K562 (cell line): Measurements from ENCODE around the gene ZDHHC8. TPM values are rescaled to one million over a fixed set of nuclear protein-coding genes. Genes with fewer than 3 reads are reported as not detected.
A peak's percentile ranks its signal among the peaks of the same experiment; 100 is the strongest.

ENCODE experiments used
- ATAC-seq: fragments of 200-7000 bp; cut with Tn5 transposase; 3 replicates; pipeline ENCODE4 v1.9.1; 2020; ENCODE audit warnings: moderate library complexity
- BruUV-seq: library from RNA; stranded (reverse); fragments of 400-500 nt; replicated peaks from 2 replicates; lab custom pipeline; 2021; lab: Mats Ljungman, UMichigan
- CTCF ChIA-PET: fragments of 300-600 bp; formaldehyde crosslinking; extraction: SDS; loops from one replicate; lab custom pipeline; 2021; ENCODE audit warnings: low intra/inter-chr PET ratio; lab: Yijun Ruan, JAX
- POLR2A ChIA-PET: fragments of 300-600, 350-650 bp; sonication (Branson Sonifier 250); formaldehyde crosslinking; extraction: SDS; loops from one replicate; lab custom pipeline; 2021; ENCODE audit warnings: antibody characterized with exemption, inconsistent platforms; lab: Yijun Ruan, JAX
- DNase-seq, 4 experiments: peaks; one replicate each; pipeline versions ENCODE4 v3.0.0 to v3.0.0-alpha.2; 2011 to 2018; ENCODE audit warnings: low spot score in 3 of 4, mixed read lengths in 3 of 4; ENCODE audit errors: extremely low read depth in 1 of 4
- FAIRE-seq: peaks from 2 replicates; lab custom pipeline; 2011; peaks lifted over from hg19 to GRCh38; lab: Jason Lieb, UNC
- H2AFZ ChIP-seq: 2 replicates; pipeline ENCODE4 v1.6.0; 2011; ENCODE audit warnings: low read depth, low read length, control low read depth, inconsistent platforms
- H3K27ac ChIP-seq: fragments of 200-600 bp; 3 replicates; pipeline ENCODE4 v1.8.0; 2011; ENCODE audit warnings: low read depth, mild to moderate bottlenecking, control low read depth, inconsistent platforms, low read length, moderate library complexity, mixed read lengths; ENCODE audit errors: extremely low read depth
- H3K27me3 ChIP-seq, 2 experiments: fragments of 300-600 bp in 1 of 2; 2 replicates in 1 of 2; 3 replicates in 1 of 2; pipeline versions ENCODE4 v1.6.0 to v1.8.0; 2011; ENCODE audit warnings: inconsistent platforms in 2 of 2, low read length in 2 of 2, mild to moderate bottlenecking in 1 of 2, mixed read lengths in 1 of 2, moderate library complexity in 1 of 2; ENCODE audit not compliant: control insufficient read depth in 2 of 2, insufficient read depth in 2 of 2
- H3K36me3 ChIP-seq: fragments of 300-600 bp; 3 replicates; pipeline ENCODE4 v1.8.0; 2011; ENCODE audit warnings: mild to moderate bottlenecking, low read length, inconsistent platforms; ENCODE audit not compliant: control insufficient read depth, insufficient read depth
- H3K4me1 ChIP-seq, 2 experiments: fragments of 200-600 bp in 1 of 2; replicated peaks in 1 of 2; 2 replicates in 1 of 2; 3 replicates in 1 of 2; pipeline versions ENCODE4 v1.5.1 to v1.8.0; 2011; ENCODE audit warnings: inconsistent platforms in 2 of 2, low read length in 2 of 2, mild to moderate bottlenecking in 1 of 2, mixed read lengths in 1 of 2, moderate library complexity in 1 of 2; ENCODE audit not compliant: control insufficient read depth in 2 of 2, insufficient read depth in 2 of 2
- H3K4me2 ChIP-seq: 2 replicates; pipeline ENCODE4 v1.6.1; 2011; ENCODE audit warnings: low read length, control low read depth, inconsistent platforms, mixed read lengths; ENCODE audit not compliant: insufficient read depth
- H3K4me3 ChIP-seq: fragments of 200-600 bp; sonication (generic), shearing (Covaris generic); 2 replicates; pipeline ENCODE4 v1.5.1; 2016; ENCODE audit warnings: control low read depth, inconsistent platforms
- H3K79me2 ChIP-seq: fragments of 200-600 bp; 3 replicates; pipeline ENCODE4 v1.8.0; 2011; ENCODE audit warnings: low read length, inconsistent platforms; ENCODE audit not compliant: control insufficient read depth, insufficient read depth
- H3K9ac ChIP-seq, 2 experiments: 2 replicates each; pipeline versions ENCODE4 v1.6.0 to v1.6.1; 2011; ENCODE audit warnings: low read depth in 2 of 2, low read length in 2 of 2, control low read depth in 1 of 2, inconsistent platforms in 1 of 2, mild to moderate bottlenecking in 1 of 2, mixed read lengths in 1 of 2; ENCODE audit not compliant: insufficient read depth in 1 of 2
- H3K9me1 ChIP-seq: one replicate; pipeline ENCODE4 v1.6.0; 2011; ENCODE audit warnings: inconsistent platforms, mild to moderate bottlenecking, low read length, moderate library complexity; ENCODE audit not compliant: control insufficient read depth, insufficient read depth
- H3K9me3 ChIP-seq: replicated peaks from 2 replicates; pipeline ENCODE4 v1.5.1; 2011; ENCODE audit warnings: low read depth, low read length, inconsistent platforms; ENCODE audit not compliant: control insufficient read depth, insufficient read depth
- H4K20me1 ChIP-seq: replicated peaks from 2 replicates; pipeline ENCODE4 v1.6.1; 2011; ENCODE audit warnings: low read length, inconsistent platforms, mixed read lengths; ENCODE audit not compliant: control insufficient read depth, insufficient read depth
- BRF1 ChIP-seq: IDR thresholded peaks from 3 replicates; pipeline ENCODE4 v1.6.1; 2011; ENCODE audit warnings: borderline replicate concordance, mild to moderate bottlenecking; ENCODE audit not compliant: insufficient read length; ENCODE audit errors: extremely low read depth
- HSF4 ChIP-seq: fragments of 250-450 bp; sonication (Bioruptor Pico); IDR thresholded peaks from 2 replicates; pipeline ENCODE4 v2.1.2; 2022; ENCODE audit warnings: mild to moderate bottlenecking, moderate library complexity, borderline replicate concordance
- IRF2 ChIP-seq: sonication (generic); formaldehyde crosslinking; IDR thresholded peaks from 2 replicates; pipeline ENCODE4 v1.8.1; 2022; ENCODE audit warnings: mild to moderate bottlenecking, missing genetic modification reagents
- JUND ChIP-seq, 2 experiments: IDR thresholded peaks; 2 replicates in 1 of 2; 3 replicates in 1 of 2; pipeline ENCODE4 v1.6.1; 2011; ENCODE audit warnings: borderline replicate concordance in 2 of 2, low read depth in 2 of 2, low read length in 2 of 2, improper control_type of control experiment in 1 of 2, missing biosample characterization in 1 of 2, missing genetic modification characterization in 1 of 2, missing genetic modification reagents in 1 of 2
- MED1 ChIP-seq: sonication (generic); formaldehyde crosslinking; IDR thresholded peaks from 2 replicates; pipeline ENCODE4 v1.8.1; 2023; ENCODE audit warnings: missing genetic modification reagents, borderline replicate concordance
- MIER1 ChIP-seq: fragments of 450-650 bp; IDR thresholded peaks from 2 replicates; pipeline ENCODE4 v1.6.1; 2016; ENCODE audit warnings: antibody characterized with exemption, mild to moderate bottlenecking, low read depth
- NFATC3 ChIP-seq: fragments of 450-650 bp; IDR thresholded peaks from 2 replicates; pipeline ENCODE4 v1.6.1; 2017; ENCODE audit warnings: mild to moderate bottlenecking
- PML ChIP-seq: IDR thresholded peaks from 2 replicates; pipeline ENCODE4 v1.6.1; 2012; ENCODE audit warnings: low read length, inconsistent platforms
- POLR2A ChIP-seq: fragments of 450-650 bp; conservative IDR thresholded peaks from 2 replicates; pipeline ENCODE4 v1.6.1; 2016
- PTRF ChIP-seq: fragments of 450-650 bp; IDR thresholded peaks from 2 replicates; pipeline ENCODE4 v1.6.1; 2016; ENCODE audit warnings: mild to moderate bottlenecking, missing genetic modification characterization, missing compliant biosample characterization
- TCFL5 ChIP-seq: fragments of 250-450 bp; sonication (Bioruptor Pico); conservative IDR thresholded peaks from 2 replicates; pipeline ENCODE4 v1.6.1; 2021; ENCODE audit warnings: mild to moderate bottlenecking, moderate library complexity, matching md5 sums
- WHSC1 ChIP-seq: IDR thresholded peaks from one replicate; pipeline ENCODE4 v1.6.1; 2012; ENCODE audit warnings: low read length, control low read depth, inconsistent platforms
- ZFX ChIP-seq: sonication (generic); formaldehyde crosslinking; IDR thresholded peaks from 2 replicates; pipeline ENCODE4 v1.8.0; 2022; ENCODE audit warnings: mild to moderate bottlenecking, missing genetic modification reagents, moderate library complexity
- ZNF143 ChIP-seq: sonication (generic); formaldehyde crosslinking; IDR thresholded peaks from 2 replicates; pipeline ENCODE4 v1.9.0; 2022; ENCODE audit warnings: mild to moderate bottlenecking, missing genetic modification reagents
- WGBS: fragments of 100-300 bp; shearing (Covaris generic); methylation state at CpG from one replicate; pipeline ENCODE4 v1.1.6; 2016; ENCODE audit warnings: low coverage, mixed read lengths; ENCODE audit not compliant: insufficient coverage; ENCODE audit errors: missing lambda C conversion rate; 5-methylcytosine and 5-hydroxymethylcytosine counted together
- in situ Hi-C: fragments of 300-500 bp; cut with MboI; formaldehyde crosslinking; loops from 4 replicates; pipeline ENCODE4 v1.15.0; 2018; ENCODE audit warnings: inconsistent platforms, mixed read lengths
- intact Hi-C: fragments of 100-400 bp; cut with micrococcal nuclease; formaldehyde crosslinking; loops from 2 replicates; pipeline ENCODE4 v1.14.2; 2022
- polyA plus RNA-seq, 8 experiments: library from polyadenylated mRNA; depleted of rRNA in 4 of 8; stranded (reverse) in 5 of 8; unstranded in 3 of 8; fragments of >200 nt; fragmentation: Nextera tagmentation in 2 of 8; fragmentation: Illumina TruSeq in 1 of 8; extraction: Ambion mirVana in 2 of 8; extraction: Trizol in 1 of 8; gene quantifications; 2 replicates each; pipeline versions ENCODE4 v1.2.1 to v1.2.3, GENCODE V29; 2011 to 2014; ENCODE audit warnings: inconsistent platforms in 1 of 8, missing spikeins in 1 of 8
- total RNA-seq, 7 experiments: library from RNA; depleted of rRNA in 6 of 7; stranded (reverse); fragments of >200 nt in 6 of 7; fragmentation: Illumina TruSeq in 2 of 7; extraction: Trizol in 2 of 7; gene quantifications; 2 replicates each; pipeline versions ENCODE4 v1.2.1 to v1.2.3, GENCODE V29; 2011 to 2021; ENCODE audit warnings: low replicate concordance in 1 of 7
- TF ChIP-seq, protein P1 (sequence below): fragments of 250-450 bp; sonication (Bioruptor Pico); IDR thresholded peaks from 2 replicates; pipeline ENCODE4 v1.4.0; 2020; ENCODE audit warnings: borderline replicate concordance
- TF ChIP-seq, protein P2 (sequence below): fragments of 250-450 bp; sonication (Bioruptor Pico); IDR thresholded peaks from 2 replicates; pipeline ENCODE4 v1.9.0; 2021; ENCODE audit warnings: mild to moderate bottlenecking, inconsistent platforms
- TF ChIP-seq, protein P3 (sequence below): conservative IDR thresholded peaks from 2 replicates; pipeline ENCODE4 v1.6.1; 2011; ENCODE audit warnings: low read depth, mild to moderate bottlenecking, low read length; ENCODE audit not compliant: control insufficient read depth

ZDHHC8 gene
- total and polyA plus RNA-seq, 9 of the 15 experiments (the other 6 are each of a cell fraction or from before 2014, with no cell fraction given): 0.04 to 109 (median 16.4) TPM

DNA sequence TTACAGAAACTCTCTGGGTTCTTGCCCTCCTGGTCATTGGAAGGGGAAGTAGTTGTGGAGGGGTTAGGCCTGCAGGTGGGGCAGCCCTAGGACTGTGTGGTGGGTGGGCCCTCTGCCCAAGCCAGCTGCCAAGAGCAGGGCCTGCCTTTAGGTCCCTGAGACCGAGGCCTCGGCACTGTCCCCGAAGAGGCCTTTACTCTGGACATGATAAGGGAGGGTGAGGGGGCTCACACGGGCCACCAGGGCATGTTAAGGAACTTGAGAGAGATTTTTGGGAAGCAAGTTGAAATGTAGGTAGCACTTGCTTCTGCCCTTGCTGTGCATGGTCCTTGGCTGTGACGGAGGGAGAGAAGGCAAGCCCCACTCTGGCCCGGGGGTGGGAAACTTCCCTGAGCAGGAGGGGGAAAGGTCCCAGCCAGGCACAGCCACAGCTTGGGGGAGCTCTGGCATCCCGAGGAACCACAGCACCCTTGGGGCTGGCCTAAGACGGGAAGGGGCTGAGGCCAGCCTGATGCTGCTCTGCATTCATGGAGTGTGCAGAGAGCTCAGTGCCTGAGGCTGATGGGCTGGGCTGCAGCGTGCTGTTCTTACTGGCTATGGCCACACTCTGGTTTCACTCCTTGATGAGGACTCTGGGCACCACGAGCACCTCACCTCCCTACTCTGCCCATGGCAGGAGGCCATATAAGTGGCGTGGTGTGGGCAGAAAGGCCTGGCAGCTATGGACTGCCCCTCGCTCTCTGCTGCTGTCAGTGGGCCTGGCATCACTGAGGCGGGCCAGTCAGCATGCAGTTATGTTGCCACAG, 23.4 kb upstream of the ZDHHC8 start:
- intact Hi-C loops (no loop called here), in situ Hi-C loops (no loop called here)
- no TSS peak for BruUV-seq
- H3K9me1 ChIP-seq: peaks cover 5% of the 10 kb centered on the region
- peaks cover 80% of the 10 kb centered on the region for H4K20me1 ChIP-seq
- no peak for DNase-seq
- CTCF ChIA-PET: no interaction called here
- H3K9me3 ChIP-seq: no peaks in the 10 kb centered on the region
- 85% methylated on average over 13 of the region's 13 CpGs for WGBS
- no peak for FAIRE-seq
- H3K27me3 ChIP-seq: no peaks in the 10 kb centered on the region
- no peak overlapping the region for H3K4me3 ChIP-seq
- H3K79me2 ChIP-seq: peaks cover 20% of the 10 kb centered on the region
- H2AFZ ChIP-seq: no peak overlapping the region
- no peak overlapping the region for H3K27ac ChIP-seq
- POLR2A ChIA-PET: interaction anchor here (0.5 to 20.7 kb wide), 26 partner anchors 10 to 874 kb away, joined by 3 to 513 read pairs (median 3); partner anchors contain the start of genes DGCR6L, LZTR1, RANBP1 and TANGO2
- H3K9ac ChIP-seq: peak overlapping the region in 1 of 2 experiments; percentile 48; a peak in 2 of 4 replicates
- no peak for ATAC-seq
- no peak overlapping the region for H3K4me2 ChIP-seq
- peaks cover 97% of the 10 kb centered on the region for H3K36me3 ChIP-seq
- H3K4me1 ChIP-seq: peaks cover 0 to 58% of the 10 kb centered on the region in 2 experiments; a peak in 3 of 5 replicates
- TF ChIP-seq, protein P1, sequence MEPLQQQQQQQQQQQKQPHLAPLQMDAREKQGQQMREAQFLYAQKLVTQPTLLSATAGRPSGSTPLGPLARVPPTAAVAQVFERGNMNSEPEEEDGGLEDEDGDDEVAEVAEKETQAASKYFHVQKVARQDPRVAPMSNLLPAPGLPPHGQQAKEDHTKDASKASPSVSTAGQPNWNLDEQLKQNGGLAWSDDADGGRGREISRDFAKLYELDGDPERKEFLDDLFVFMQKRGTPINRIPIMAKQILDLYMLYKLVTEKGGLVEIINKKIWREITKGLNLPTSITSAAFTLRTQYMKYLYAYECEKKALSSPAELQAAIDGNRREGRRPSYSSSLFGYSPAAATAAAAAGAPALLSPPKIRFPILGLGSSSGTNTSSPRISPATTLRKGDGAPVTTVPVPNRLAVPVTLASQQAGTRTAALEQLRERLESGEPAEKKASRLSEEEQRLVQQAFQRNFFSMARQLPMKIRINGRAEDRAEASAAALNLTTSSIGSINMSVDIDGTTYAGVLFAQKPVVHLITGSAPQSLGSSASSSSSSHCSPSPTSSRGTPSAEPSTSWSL (CRISPR knock-in tag): 0 out of 2 replicates have a peak, but pooled peaks have one; percentile 75
- TF ChIP-seq HSF4 (CRISPR knock-in tag) (no peak), MIER1 (no peak), PTRF (tag) (no peak), PML (0 out of 2 replicates have a peak, but pooled peaks have one; percentile 27), IRF2 (CRISPR knock-in tag) (no peak), MED1 (no peak), BRF1 (no peak), NFATC3 (no peak), ZNF143 (CRISPR knock-in tag) (no peak), WHSC1 (peak; percentile 34), TCFL5 (CRISPR knock-in tag) (no peak), POLR2A (peak; percentile 31), JUND (IDR thresholded peaks at IDR 0.05; ENCODE audit: borderline replicate concordance, low read depth, low read length) (no peak), JUND (tag; IDR thresholded peaks at IDR 0.05; ENCODE audit: borderline replicate concordance, low read depth, low read length) (no peak), ZFX (CRISPR knock-in tag) (no peak)
- TF ChIP-seq, protein P2, sequence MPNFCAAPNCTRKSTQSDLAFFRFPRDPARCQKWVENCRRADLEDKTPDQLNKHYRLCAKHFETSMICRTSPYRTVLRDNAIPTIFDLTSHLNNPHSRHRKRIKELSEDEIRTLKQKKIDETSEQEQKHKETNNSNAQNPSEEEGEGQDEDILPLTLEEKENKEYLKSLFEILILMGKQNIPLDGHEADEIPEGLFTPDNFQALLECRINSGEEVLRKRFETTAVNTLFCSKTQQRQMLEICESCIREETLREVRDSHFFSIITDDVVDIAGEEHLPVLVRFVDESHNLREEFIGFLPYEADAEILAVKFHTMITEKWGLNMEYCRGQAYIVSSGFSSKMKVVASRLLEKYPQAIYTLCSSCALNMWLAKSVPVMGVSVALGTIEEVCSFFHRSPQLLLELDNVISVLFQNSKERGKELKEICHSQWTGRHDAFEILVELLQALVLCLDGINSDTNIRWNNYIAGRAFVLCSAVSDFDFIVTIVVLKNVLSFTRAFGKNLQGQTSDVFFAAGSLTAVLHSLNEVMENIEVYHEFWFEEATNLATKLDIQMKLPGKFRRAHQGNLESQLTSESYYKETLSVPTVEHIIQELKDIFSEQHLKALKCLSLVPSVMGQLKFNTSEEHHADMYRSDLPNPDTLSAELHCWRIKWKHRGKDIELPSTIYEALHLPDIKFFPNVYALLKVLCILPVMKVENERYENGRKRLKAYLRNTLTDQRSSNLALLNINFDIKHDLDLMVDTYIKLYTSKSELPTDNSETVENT (CRISPR knock-in tag): 0 out of 2 replicates have a peak, but pooled peaks have one; percentile 40
- TF ChIP-seq, protein P3, sequence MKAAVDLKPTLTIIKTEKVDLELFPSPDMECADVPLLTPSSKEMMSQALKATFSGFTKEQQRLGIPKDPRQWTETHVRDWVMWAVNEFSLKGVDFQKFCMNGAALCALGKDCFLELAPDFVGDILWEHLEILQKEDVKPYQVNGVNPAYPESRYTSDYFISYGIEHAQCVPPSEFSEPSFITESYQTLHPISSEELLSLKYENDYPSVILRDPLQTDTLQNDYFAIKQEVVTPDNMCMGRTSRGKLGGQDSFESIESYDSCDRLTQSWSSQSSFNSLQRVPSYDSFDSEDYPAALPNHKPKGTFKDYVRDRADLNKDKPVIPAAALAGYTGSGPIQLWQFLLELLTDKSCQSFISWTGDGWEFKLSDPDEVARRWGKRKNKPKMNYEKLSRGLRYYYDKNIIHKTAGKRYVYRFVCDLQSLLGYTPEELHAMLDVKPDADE: no peak
